Measurements from ENCODE around the gene TREM1. TPM values are rescaled to one million over a fixed set of nuclear protein-coding genes. Genes with fewer than 3 reads are reported as not detected.

The TREM1 gene
- total RNA-seq, result not detected

DNA sequence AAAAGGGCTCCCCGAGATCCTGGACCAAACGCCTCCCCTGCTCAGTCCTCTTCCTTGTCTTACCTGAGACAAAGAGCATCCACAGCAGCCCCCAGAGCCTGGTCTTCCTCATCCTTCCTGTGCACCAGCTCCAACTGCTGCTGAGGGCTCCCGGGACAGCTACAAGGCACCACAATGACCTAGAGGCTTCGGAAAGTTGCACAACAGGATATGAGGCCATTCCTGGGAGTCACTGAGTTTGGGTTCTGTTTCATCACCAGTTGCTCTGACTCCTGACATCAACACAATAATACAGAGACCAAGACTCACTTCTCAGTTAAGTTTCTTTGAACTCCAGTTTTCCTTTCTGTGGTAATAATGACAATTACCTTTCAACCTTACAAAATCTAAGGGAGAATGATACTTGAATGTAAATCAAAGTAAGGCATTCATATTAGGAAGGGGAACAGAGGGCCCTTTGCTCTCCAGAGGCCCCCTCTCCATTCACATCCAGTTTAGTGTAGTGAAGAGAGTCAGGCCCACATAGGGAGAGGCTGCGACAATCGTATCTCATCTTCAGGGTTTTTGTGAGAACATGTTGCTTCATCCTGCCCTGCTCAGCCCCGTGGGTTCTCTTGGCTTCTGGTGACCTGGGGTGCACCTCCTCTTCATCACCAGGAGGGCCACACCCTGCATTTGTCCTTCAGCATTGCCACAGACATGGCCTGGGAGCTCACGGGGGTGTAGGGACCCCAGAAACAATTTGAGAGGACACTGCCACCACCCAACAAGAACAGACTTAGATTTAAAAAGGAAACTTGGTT, at the start of gene TREM1:
Gene TREM1 (minus strand): TSS at position 139 of the 803 bp plus-strand sequence. CDS start 27 bp downstream, at position 112.
- no peak for DNase-seq
- Mint-ChIP-seq H3K27me3 (peaks cover 14% of the 10 kb centered on the region), H3K36me3 (ENCODE audit: low read depth) (no peaks in the 10 kb centered on the region), H3K9me3 (no peaks in the 10 kb centered on the region), H3K27ac (no peak within 1 kb of the TSS), H3K4me3 (no peak within 1 kb of the TSS), H3K4me1 (peaks cover 10% of the 10 kb centered on the region)
- ChIA-PET POLR2A (interaction anchor here (1.5 kb wide), 1 partner anchor 86 kb away, joined by 3 read pairs; the partner anchor contains the start of gene TREML2), CTCF (interaction anchor here (2.3 kb wide), 1 partner anchor 8 kb away, joined by 6 read pairs; no protein-coding TSS in a partner anchor)

DNA sequence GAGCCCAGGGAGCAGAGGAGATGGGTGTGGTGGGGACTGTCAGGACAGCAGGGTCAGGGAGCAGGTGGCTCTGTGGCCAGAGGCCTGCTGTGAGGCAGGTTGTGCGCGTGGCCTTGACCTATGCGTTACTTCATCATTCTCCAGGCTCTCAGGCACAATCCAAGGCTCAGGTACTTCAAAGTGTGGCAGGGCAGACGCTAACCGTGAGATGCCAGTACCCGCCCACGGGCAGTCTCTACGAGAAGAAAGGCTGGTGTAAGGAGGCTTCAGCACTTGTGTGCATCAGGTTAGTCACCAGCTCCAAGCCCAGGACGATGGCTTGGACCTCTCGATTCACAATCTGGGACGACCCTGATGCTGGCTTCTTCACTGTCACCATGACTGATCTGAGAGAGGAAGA, 49.5 kb upstream of the TREM1 start:
- Mint-ChIP-seq H3K27me3 (peaks cover 5% of the 10 kb centered on the region), H3K36me3 (ENCODE audit: low read depth) (no peaks in the 10 kb centered on the region), H3K4me3 (no peak overlapping the region), H3K4me1 (peaks cover 19% of the 10 kb centered on the region), H3K9me3 (no peaks in the 10 kb centered on the region), H3K27ac (no peak overlapping the region)
- DNase-seq, result no peak
- POLR2A ChIA-PET, result no interaction called here
- CTCF ChIA-PET, result no interaction called here

DNA sequence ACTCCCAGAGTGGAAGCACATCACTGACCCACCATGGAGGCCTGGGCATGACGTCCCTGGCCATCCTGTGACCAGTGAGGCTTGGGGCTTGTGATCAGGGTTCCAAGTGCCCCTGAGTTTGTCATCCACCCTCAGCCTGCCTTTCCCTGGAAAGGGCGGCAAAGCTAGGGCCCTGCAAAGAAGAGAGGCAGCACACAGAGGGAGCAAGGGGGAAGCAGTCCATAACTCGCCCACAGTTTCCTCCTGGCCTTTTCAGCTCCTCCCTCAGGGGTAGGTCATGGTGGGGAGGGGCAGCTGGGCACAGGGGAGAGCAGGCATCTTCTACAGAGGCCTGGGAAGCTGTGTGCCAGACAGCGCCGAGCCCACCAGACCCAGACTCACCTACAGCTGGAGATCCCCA, 48.8 kb upstream of the TREM1 start, which contains the start of gene NCR2:
Gene NCR2 (plus strand): TSS at position 313 of the 400 bp plus-strand sequence. CDS start 269 bp downstream, outside the sequence.
- no peaks in the 10 kb centered on the region for H3K36me3 Mint-ChIP-seq (ENCODE audit: low read depth)
- DNase-seq, result no peak
- no peaks in the 10 kb centered on the region for H3K9me3 Mint-ChIP-seq
- H3K27me3 Mint-ChIP-seq, result peaks cover 8% of the 10 kb centered on the region
- H3K4me1 Mint-ChIP-seq, result peaks cover 19% of the 10 kb centered on the region
- no peak within 1 kb of the TSS for H3K4me3 Mint-ChIP-seq
- ChIA-PET CTCF (interaction anchor here (0.9 to 1.0 kb wide), 2 partner anchors 10 to 16 kb away, joined by 3 read pairs; no protein-coding TSS in a partner anchor), POLR2A (interaction anchor here (0.5 kb wide), 1 partner anchor 250 kb away, joined by 3 read pairs; no protein-coding TSS in a partner anchor)
- H3K27ac Mint-ChIP-seq, result no peak within 1 kb of the TSS

DNA sequence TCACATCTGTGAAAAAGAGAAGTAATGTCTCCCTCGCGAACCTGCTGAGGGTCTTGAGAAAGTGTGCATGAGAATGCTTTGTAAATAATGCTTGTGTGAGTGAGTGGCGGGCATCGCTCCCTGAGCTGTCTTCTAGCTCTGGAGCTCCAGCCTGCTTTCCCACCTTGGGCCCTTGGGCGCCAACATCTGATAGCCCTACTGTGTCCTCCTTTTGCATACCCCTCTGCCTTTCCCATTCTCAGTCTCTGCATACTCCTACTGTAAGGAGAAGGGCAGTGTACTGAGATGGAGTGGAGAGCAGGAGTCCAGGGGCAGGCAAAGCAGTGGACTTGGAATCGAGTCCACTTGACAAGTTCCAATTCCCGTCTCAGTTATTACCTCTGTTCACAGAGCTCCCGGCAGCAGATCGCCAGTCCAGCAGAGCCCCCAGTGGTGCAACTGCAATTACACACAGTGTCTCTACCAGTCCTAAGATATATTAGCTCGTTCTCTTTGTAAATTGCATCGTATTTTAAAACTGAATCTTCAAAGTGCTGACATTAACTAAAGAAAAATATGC, 48.1 kb upstream of the TREM1 start:
- no peak for DNase-seq
- no peaks in the 10 kb centered on the region for H3K9me3 Mint-ChIP-seq
- no peak overlapping the region for H3K27ac Mint-ChIP-seq
- no peak overlapping the region for H3K4me3 Mint-ChIP-seq
- H3K4me1 Mint-ChIP-seq, result peaks cover 19% of the 10 kb centered on the region
- ChIA-PET POLR2A (interaction anchor here (0.8 kb wide), 1 partner anchor 10 kb away, joined by 4 read pairs; no protein-coding TSS in a partner anchor), CTCF (interaction anchor here (0.9 to 1.2 kb wide), 3 partner anchors 10 to 15 kb away, joined by 3 read pairs; no protein-coding TSS in a partner anchor)
- H3K36me3 Mint-ChIP-seq (ENCODE audit: low read depth), result no peaks in the 10 kb centered on the region
- H3K27me3 Mint-ChIP-seq, result peaks cover 11% of the 10 kb centered on the region

DNA sequence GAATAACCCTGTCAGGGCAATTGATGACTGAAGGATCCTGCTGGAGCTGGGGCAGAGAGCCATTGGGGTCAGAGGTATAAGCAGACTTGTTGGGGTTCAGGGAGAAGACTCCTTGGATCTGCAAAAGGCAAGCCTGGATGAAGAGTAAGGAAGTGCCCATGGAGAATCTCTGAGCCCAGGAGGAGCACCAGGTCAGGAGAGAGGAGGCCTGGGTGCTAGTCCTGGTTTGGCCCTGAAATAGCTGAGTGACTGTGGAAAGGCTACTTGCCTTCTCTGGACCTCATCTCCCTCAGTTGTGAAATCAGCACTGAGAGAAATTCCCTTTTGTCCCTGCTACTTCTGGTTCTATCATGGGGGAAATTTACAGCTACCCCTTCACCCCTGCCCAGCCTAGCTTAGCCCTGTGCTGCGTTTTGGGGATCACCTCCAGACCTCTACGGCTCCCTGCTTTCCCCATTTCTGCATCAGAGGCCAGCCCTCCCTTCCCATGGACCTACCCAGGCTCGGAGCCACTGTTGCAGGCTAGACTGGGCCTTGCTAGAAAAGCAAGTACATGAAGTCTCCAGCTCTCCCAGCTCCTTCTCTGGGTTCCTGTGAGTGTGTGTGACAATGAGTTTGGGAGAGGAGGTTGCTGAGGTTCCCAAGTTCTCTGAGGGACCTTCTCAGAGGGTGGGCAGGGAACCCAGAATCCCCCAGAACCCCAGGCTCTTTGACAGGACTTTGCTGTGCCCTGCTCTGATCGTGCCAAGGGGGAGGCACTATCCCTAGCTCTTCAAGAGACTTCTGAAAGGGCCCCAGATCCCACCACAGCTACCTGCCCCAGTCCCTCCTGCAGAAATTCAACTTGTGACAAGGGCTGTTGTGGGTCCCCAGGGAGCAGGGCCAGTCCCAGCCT, 46.6 kb upstream of the TREM1 start:
- no peak for DNase-seq
- H3K27ac Mint-ChIP-seq, result no peak overlapping the region
- H3K4me1 Mint-ChIP-seq, result peaks cover 19% of the 10 kb centered on the region
- H3K27me3 Mint-ChIP-seq, result peaks cover 12% of the 10 kb centered on the region
- H3K4me3 Mint-ChIP-seq, result no peak overlapping the region
- POLR2A ChIA-PET, result interaction anchor here (0.9 to 1.5 kb wide), 3 partner anchors 12 to 260 kb away, joined by 3 to 6 read pairs (median 4); partner anchors contain the start of gene NFYA
- H3K36me3 Mint-ChIP-seq (ENCODE audit: low read depth), result no peaks in the 10 kb centered on the region
- CTCF ChIA-PET, result interaction anchor here (0.8 to 2.0 kb wide), 4 partner anchors 11 to 37 kb away, joined by 3 to 7 read pairs (median 3); no protein-coding TSS in a partner anchor
- H3K9me3 Mint-ChIP-seq, result no peaks in the 10 kb centered on the region

DNA sequence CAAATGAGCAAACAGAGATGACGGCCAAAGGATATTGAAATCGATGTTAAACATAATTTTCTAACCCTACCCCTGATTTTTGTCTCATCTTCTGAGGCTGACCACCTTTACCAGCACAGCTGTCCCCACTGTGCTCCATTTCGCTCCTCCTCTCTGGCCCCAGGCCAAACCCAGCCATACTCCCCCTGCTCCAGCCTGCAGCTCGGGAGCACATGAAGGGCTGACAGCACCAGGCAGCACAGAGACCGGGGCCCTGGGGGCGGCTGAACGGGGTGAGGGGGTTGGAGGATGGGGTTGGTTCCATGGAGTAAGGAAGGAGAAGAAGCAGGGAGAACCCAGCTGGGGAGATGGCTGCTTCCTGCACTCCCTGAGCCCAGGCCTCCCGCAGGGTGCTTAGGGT, 45.8 kb upstream of the TREM1 start:
- Mint-ChIP-seq H3K27me3 (peaks cover 17% of the 10 kb centered on the region), H3K4me1 (peaks cover 19% of the 10 kb centered on the region), H3K27ac (no peak overlapping the region), H3K36me3 (ENCODE audit: low read depth) (no peaks in the 10 kb centered on the region), H3K9me3 (no peaks in the 10 kb centered on the region), H3K4me3 (no peak overlapping the region)
- ChIA-PET CTCF (interaction anchor here (1.3 to 2.0 kb wide), 3 partner anchors 18 to 36 kb away, joined by 3 to 7 read pairs (median 4); no protein-coding TSS in a partner anchor), POLR2A (no interaction called here)
- DNase-seq, result no peak

DNA sequence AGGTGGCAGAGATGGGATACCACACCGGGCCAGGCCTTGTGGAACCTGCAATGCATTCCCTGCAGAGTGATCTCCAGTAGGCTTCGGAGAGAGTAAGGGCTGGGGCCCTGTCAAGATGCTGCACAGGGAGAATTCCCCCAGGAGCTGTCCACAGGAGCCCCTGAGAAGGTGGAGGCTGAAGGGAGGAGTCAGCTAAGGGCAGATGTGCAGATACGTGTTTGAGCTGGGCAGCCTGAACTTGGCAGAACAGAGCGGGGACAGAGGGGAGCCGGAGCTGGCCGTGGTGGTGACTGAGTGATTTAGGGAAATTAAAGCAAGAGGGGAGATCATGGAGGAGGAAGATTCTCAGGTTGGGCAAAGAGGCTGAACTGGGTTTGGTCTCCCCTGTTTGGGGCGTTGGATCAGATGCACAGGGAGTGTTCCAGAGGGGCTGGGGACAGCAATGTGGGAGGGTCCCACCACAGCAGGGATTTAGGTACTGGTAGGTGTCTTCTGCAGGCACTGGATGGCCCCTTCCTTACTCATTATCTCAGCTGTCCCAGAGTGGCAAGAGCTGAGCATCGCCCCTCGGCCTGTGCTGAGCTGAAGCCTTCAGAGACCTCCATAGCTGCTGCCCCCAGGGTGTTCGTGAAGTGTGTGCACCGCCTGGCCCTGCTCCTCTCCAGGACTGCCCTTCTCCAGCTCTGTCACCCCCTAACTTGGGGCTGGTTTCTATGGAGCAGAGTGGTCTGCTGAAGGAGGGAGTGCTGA, 45.1 kb upstream of the TREM1 start:
- no peak overlapping the region for H3K4me3 Mint-ChIP-seq
- H3K9me3 Mint-ChIP-seq, result no peaks in the 10 kb centered on the region
- DNase-seq, result no peak
- no peaks in the 10 kb centered on the region for H3K36me3 Mint-ChIP-seq (ENCODE audit: low read depth)
- no peak overlapping the region for H3K27ac Mint-ChIP-seq
- peaks cover 22% of the 10 kb centered on the region for H3K27me3 Mint-ChIP-seq
- ChIA-PET POLR2A (no interaction called here), CTCF (interaction anchor here (0.9 to 2.0 kb wide), 4 partner anchors 12 to 37 kb away, joined by 3 to 7 read pairs (median 4); no protein-coding TSS in a partner anchor)
- H3K4me1 Mint-ChIP-seq, result peaks cover 19% of the 10 kb centered on the region

DNA sequence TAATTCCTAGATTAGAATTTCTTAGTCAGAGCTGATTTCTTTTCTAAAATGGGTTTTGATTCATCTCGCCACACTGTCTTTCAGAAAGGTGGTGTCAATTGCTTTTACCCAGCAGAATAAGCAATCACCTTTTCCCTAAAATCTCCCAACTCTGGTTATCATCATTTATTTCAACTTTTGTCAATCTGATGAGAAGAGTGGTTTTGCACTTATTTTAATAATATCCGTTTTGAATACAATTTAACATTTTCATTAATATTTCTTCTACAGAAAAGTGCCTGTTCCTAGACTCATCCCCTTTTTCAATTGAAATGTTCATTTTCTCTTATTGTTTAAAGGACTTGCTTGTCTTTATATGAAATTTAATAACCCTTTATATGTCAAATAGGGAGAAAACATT, 40.7 kb upstream of the TREM1 start:
- ChIA-PET POLR2A (no interaction called here), CTCF (no interaction called here)
- no peak for DNase-seq
- Mint-ChIP-seq H3K36me3 (ENCODE audit: low read depth) (no peaks in the 10 kb centered on the region), H3K4me1 (peaks cover 3% of the 10 kb centered on the region), H3K27ac (no peak overlapping the region), H3K27me3 (peaks cover 41% of the 10 kb centered on the region), H3K9me3 (no peaks in the 10 kb centered on the region), H3K4me3 (no peak overlapping the region)

DNA sequence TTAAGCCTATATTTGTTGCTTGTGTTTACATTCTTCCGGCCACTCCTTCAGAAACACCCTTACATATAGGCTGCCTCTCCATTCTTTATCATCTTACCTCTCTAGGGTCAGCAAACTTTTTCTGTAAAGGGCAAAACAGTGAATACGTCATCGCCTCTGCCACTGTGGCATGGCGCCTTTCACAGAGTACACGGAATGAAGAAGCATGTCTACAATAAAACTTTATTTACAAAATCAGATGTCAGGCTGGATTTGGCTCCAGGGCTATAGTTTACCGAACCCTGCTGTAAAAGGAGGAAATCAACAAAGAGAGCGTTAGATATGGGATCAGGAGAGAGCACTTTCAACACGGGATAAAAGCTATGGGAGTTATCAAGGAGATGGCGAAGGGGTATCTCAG, 39.6 kb upstream of the TREM1 start:
- Mint-ChIP-seq H3K4me3 (no peak overlapping the region), H3K27ac (no peak overlapping the region), H3K36me3 (ENCODE audit: low read depth) (no peaks in the 10 kb centered on the region), H3K27me3 (peaks cover 39% of the 10 kb centered on the region), H3K9me3 (no peaks in the 10 kb centered on the region), H3K4me1 (no peaks in the 10 kb centered on the region)
- POLR2A ChIA-PET, result no interaction called here
- CTCF ChIA-PET, result interaction anchor here (0.9 kb wide), 1 partner anchor 12 kb away, joined by 4 read pairs; no protein-coding TSS in a partner anchor
- no peak for DNase-seq

DNA sequence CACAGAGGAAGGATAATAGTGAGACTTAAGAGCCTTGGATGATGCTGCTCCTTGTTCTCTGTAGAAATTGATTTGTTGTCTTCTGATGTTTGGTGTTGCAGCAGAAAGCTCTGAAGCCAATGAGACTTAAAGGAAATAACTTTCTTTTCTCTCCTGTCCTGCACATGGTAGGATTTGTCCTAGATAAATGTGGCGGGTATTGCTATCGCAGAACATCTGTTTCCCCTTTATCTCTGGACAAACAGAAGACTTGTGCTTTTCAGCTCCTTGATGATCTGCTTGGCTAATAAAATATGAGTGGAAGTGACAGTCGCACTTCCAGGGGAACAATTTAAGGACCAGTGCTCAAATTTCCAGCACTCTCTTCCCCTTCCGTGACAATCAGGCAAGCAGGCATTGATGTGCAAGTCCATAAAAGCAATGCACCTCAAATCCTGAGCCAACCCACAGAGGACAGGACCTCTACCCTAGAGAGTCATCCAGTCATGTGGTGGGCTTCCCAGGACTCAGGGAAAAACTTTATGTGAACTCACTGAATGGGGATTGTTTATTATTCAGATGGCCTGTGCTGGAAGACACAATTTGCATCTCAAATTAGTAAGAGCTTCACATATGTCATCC, 39.1 kb upstream of the TREM1 start:
- no peaks in the 10 kb centered on the region for H3K9me3 Mint-ChIP-seq
- H3K36me3 Mint-ChIP-seq (ENCODE audit: low read depth), result no peaks in the 10 kb centered on the region
- ChIA-PET POLR2A (no interaction called here), CTCF (interaction anchor here (0.9 kb wide), 1 partner anchor 13 kb away, joined by 4 read pairs; no protein-coding TSS in a partner anchor)
- no peak overlapping the region for H3K27ac Mint-ChIP-seq
- peaks cover 39% of the 10 kb centered on the region for H3K27me3 Mint-ChIP-seq
- DNase-seq, result no peak
- no peaks in the 10 kb centered on the region for H3K4me1 Mint-ChIP-seq
- no peak overlapping the region for H3K4me3 Mint-ChIP-seq

DNA sequence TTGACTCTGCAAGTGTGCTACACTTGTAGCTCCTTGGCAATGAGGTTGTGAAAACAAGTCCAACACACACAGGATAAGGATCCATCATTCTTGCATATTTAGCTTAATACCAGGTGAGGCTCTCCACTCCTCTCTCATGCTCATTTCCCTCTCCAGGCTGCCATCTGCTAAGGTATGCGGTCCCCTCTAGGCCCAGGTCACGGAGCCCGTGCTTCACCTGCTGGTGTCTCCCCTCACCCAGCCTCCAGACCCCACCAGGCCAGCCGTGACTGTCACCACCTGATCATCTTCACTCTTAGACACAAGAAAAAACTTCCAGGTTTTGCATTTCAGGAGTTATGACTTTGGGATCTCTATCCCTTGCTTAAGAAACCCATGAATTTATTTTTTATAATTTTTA, 34.7 kb upstream of the TREM1 start:
- H3K4me1 Mint-ChIP-seq, result peaks cover 20% of the 10 kb centered on the region
- DNase-seq, result no peak
- H3K4me3 Mint-ChIP-seq, result no peak overlapping the region
- ChIA-PET CTCF (interaction anchor here (0.7 to 6.8 kb wide), 8 partner anchors 9 to 264 kb away, joined by 3 to 58 read pairs (median 8); no protein-coding TSS in a partner anchor), POLR2A (interaction anchor here (1.3 kb wide), 1 partner anchor 249 kb away, joined by 5 read pairs; the partner anchor contains the start of genes NFYA and OARD1)
- peaks cover 31% of the 10 kb centered on the region for H3K27me3 Mint-ChIP-seq
- H3K36me3 Mint-ChIP-seq (ENCODE audit: low read depth), result no peaks in the 10 kb centered on the region
- H3K27ac Mint-ChIP-seq, result no peak overlapping the region
- H3K9me3 Mint-ChIP-seq, result no peaks in the 10 kb centered on the region
